Measurements from ENCODE around the gene ENOX2. TPM values are rescaled to one million over a fixed set of nuclear protein-coding genes. Genes with fewer than 3 reads are reported as not detected.

ENOX2 gene
- polyA plus RNA-seq, 1 experiment: 16.8 TPM

DNA sequence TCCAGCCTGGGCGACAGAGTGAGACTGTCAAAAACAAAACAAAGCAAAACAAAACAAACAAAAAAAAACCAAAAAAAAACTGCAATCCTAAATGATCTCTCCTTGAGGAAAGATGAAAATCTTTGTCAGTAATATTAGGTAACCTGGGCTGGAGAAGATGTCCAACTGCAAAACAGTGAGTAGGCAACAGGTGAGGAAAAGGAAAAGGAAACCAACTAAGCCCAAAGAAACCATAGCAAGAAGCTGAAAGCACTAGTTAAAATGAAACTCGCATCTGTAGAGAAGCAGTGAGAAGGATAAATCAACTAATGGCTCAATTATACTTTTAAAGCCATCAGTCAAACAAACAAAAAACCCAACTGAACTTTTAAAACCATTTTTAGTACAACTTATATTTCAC lies 54.2 kb downstream of the ENOX2 start:
- TF ChIP-seq, protein P1, sequence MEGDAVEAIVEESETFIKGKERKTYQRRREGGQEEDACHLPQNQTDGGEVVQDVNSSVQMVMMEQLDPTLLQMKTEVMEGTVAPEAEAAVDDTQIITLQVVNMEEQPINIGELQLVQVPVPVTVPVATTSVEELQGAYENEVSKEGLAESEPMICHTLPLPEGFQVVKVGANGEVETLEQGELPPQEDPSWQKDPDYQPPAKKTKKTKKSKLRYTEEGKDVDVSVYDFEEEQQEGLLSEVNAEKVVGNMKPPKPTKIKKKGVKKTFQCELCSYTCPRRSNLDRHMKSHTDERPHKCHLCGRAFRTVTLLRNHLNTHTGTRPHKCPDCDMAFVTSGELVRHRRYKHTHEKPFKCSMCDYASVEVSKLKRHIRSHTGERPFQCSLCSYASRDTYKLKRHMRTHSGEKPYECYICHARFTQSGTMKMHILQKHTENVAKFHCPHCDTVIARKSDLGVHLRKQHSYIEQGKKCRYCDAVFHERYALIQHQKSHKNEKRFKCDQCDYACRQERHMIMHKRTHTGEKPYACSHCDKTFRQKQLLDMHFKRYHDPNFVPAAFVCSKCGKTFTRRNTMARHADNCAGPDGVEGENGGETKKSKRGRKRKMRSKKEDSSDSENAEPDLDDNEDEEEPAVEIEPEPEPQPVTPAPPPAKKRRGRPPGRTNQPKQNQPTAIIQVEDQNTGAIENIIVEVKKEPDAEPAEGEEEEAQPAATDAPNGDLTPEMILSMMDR (IDR thresholded peaks at IDR 0.05; ENCODE audit: low read depth, low read length): no peak
- Histone ChIP-seq H3K27me3 (ENCODE audit: control insufficient read depth, insufficient read depth, low read length) (no peaks in the 10 kb centered on the region), H3K27ac (ENCODE audit: low read depth, low read length) (no peak overlapping the region), H3K4me3 (ENCODE audit: low read depth, low read length) (no peak overlapping the region), H3K9me3 (ENCODE audit: control insufficient read depth, insufficient read depth, low read length) (no peaks in the 10 kb centered on the region)
- no peak for DNase-seq (ENCODE audit: low read depth, low spot score)
- CTCF ChIA-PET: no interaction called here
- POLR2A ChIA-PET: no interaction called here

DNA sequence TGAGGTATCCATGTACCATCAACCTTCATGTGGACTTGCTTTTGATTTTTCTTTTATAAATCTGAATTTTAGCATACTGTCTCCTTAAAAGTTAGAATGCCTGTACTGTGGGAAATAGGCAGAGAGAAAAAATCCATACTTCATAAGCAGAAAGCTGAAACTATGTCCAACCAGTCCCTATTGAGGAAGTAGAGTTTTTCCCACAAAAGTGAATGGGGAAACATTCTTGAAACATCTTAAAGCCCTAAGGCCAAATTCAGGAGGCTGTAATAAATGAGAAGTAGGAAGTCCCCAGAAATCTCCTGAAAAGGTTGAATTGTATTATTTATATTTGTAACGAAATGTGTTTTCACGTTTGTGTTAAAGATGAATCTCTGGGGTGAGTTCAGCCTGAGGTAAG lies 56.3 kb downstream of the ENOX2 start:
- Histone ChIP-seq H3K9me3 (ENCODE audit: control insufficient read depth, insufficient read depth, low read length) (no peaks in the 10 kb centered on the region), H3K27ac (ENCODE audit: low read depth, low read length) (no peak overlapping the region), H3K4me3 (ENCODE audit: low read depth, low read length) (no peak overlapping the region), H3K27me3 (ENCODE audit: control insufficient read depth, insufficient read depth, low read length) (no peaks in the 10 kb centered on the region)
- TF ChIP-seq, protein P1 (IDR thresholded peaks at IDR 0.05; ENCODE audit: low read depth, low read length): no peak
- ChIA-PET POLR2A (no interaction called here), CTCF (no interaction called here)
- DNase-seq (ENCODE audit: low read depth, low spot score): no peak

DNA sequence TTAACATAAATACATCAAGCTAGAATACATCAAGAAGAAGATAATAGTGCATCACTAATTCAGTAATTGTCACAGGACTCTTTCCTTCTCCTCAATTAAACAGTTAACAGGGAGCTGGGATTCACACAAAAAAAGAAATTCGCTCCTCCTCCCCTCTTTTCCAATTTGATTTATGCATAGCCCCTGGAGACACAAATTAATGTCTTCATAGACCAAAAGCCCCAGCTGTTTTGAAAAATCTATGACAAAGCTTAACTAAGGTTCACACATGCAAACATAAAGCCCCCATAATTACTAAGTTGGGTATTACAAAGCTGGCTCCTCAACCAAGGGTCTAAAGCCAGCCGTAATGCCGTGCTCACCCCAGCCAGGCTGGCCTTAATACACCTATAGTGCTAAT lies 61.2 kb downstream of the ENOX2 start:
- no peaks in the 10 kb centered on the region for H3K9me3 ChIP-seq (ENCODE audit: control insufficient read depth, insufficient read depth, low read length)
- ChIA-PET POLR2A (no interaction called here), CTCF (no interaction called here)
- no peak for DNase-seq (ENCODE audit: low read depth, low spot score)
- TF ChIP-seq, protein P1 (IDR thresholded peaks at IDR 0.05; ENCODE audit: low read depth, low read length): no peak
- H3K27ac ChIP-seq (ENCODE audit: low read depth, low read length): no peak overlapping the region
- no peak overlapping the region for H3K4me3 ChIP-seq (ENCODE audit: low read depth, low read length)
- no peaks in the 10 kb centered on the region for H3K27me3 ChIP-seq (ENCODE audit: control insufficient read depth, insufficient read depth, low read length)

DNA sequence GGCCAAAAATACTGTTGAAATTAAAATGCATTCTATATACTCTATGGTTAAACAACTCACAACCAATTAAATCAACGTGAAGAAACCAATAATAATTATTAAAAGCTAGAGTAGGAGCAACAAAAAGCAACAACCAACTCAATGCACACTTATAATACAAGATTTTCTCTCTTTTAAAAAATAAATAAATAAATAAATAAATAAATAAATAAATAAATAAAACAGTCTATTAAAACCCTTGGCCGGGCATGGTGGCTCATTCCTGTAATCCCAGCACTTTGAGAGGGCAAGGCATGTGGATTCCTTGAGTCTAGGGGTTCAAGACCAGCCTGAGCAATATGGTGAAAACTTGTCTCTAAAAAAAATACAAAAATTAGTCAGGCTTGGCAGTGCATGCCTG lies 62.7 kb downstream of the ENOX2 start:
- Histone ChIP-seq H3K27ac (ENCODE audit: low read depth, low read length) (no peak overlapping the region), H3K9me3 (ENCODE audit: control insufficient read depth, insufficient read depth, low read length) (no peaks in the 10 kb centered on the region), H3K27me3 (ENCODE audit: control insufficient read depth, insufficient read depth, low read length) (no peaks in the 10 kb centered on the region), H3K4me3 (ENCODE audit: low read depth, low read length) (no peak overlapping the region)
- CTCF ChIA-PET: no interaction called here
- TF ChIP-seq, protein P1 (IDR thresholded peaks at IDR 0.05; ENCODE audit: low read depth, low read length): no peak
- POLR2A ChIA-PET: no interaction called here
- DNase-seq (ENCODE audit: low read depth, low spot score): no peak

DNA sequence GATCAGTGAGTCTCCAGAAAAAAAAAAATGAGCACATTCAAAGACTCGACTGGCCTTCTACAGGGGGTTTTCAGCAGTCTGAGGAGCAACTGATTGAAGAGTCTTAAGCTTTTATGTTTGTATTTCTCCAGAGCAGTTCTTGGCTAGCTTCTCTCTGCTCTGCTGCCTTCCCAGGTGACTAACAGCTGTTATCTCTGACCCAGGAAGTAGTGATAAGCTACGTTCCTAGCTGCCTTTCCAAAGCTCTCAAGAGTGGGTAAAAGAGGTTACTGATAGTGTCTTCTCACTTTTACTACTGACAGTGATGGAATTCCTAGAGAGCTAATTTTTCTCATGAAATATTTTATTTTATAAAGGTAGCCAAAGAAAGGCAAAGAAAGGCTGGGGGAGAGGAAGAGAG lies 66.6 kb downstream of the ENOX2 start:
- Histone ChIP-seq H3K9me3 (ENCODE audit: control insufficient read depth, insufficient read depth, low read length) (no peaks in the 10 kb centered on the region), H3K27me3 (ENCODE audit: control insufficient read depth, insufficient read depth, low read length) (no peaks in the 10 kb centered on the region), H3K4me3 (ENCODE audit: low read depth, low read length) (no peak overlapping the region), H3K27ac (ENCODE audit: low read depth, low read length) (no peak overlapping the region)
- ChIA-PET CTCF (interaction anchor here (0.5 kb wide), 1 partner anchor 666 kb away, joined by 5 read pairs; no protein-coding TSS in a partner anchor), POLR2A (no interaction called here)
- TF ChIP-seq, protein P1 (IDR thresholded peaks at IDR 0.05; ENCODE audit: low read depth, low read length): no peak
- DNase-seq (ENCODE audit: low read depth, low spot score): no peak

Measured in AG04450 (cell line).